ENCODE data around the gene TRMT10B.

- TF ChIP-seq CTCF (conservative IDR thresholded peaks at IDR 0.05), result no peak
- TF ChIP-seq EZH2 (IDR thresholded peaks at IDR 0.05; ENCODE audit: low read depth), result no peak
Observed at GRCh38 chr9:37758747-37759146, 5.1 kb downstream of the TRMT10B start.
